H9 (cell line): ENCODE results near the gene EFCAB6. TPM values are rescaled to one million over a fixed set of nuclear protein-coding genes. Genes with fewer than 3 reads are reported as not detected.

Source experiments
- DNase-seq: peaks from one replicate; pipeline ENCODE4 v3.0.0-alpha.2; 2017
- H2AFZ ChIP-seq: one replicate; pipeline ENCODE4 v1.6.1; 2013; ENCODE audit warnings: mild to moderate bottlenecking, low read length, control low read depth, moderate library complexity
- H2AK5ac ChIP-seq: 2 replicates; pipeline ENCODE4 v1.6.1; 2013; ENCODE audit warnings: low read length, control low read depth, mixed read lengths; ENCODE audit not compliant: insufficient read length
- H2BK120ac ChIP-seq: one replicate; pipeline ENCODE4 v1.6.1; 2013; ENCODE audit warnings: low read depth, mild to moderate bottlenecking, low read length, control low read depth, inconsistent platforms; ENCODE audit not compliant: poor library complexity, severe bottlenecking
- H2BK12ac ChIP-seq: 2 replicates; pipeline ENCODE4 v1.6.1; 2013; ENCODE audit warnings: low read length, control low read depth, mixed read lengths, low read depth; ENCODE audit not compliant: insufficient read length
- H2BK15ac ChIP-seq: 2 replicates; pipeline ENCODE4 v1.6.1; 2013; ENCODE audit warnings: low read depth, low read length, control low read depth
- H2BK20ac ChIP-seq: one replicate; pipeline ENCODE4 v1.6.1; 2013; ENCODE audit warnings: low read depth, mild to moderate bottlenecking, low read length, control low read depth, inconsistent platforms; ENCODE audit not compliant: poor library complexity, severe bottlenecking
- H2BK5ac ChIP-seq: 2 replicates; pipeline ENCODE4 v1.6.1; 2013; ENCODE audit warnings: low read length, control low read depth, mixed read lengths; ENCODE audit not compliant: insufficient read length
- H3K14ac ChIP-seq: 2 replicates; pipeline ENCODE4 v1.6.1; 2013; ENCODE audit warnings: low read length, control low read depth; ENCODE audit not compliant: insufficient read depth
- H3K18ac ChIP-seq: 2 replicates; pipeline ENCODE4 v1.6.1; 2013; ENCODE audit warnings: low read depth, mild to moderate bottlenecking, mixed read lengths, low read length, control low read depth; ENCODE audit not compliant: insufficient read length
- H3K23ac ChIP-seq: 2 replicates; pipeline ENCODE4 v1.6.1; 2013; ENCODE audit warnings: low read length, control low read depth, mixed read lengths, low read depth; ENCODE audit not compliant: insufficient read length
- H3K23me2 ChIP-seq: 2 replicates; pipeline ENCODE4 v1.6.1; 2013; ENCODE audit warnings: low read depth, mild to moderate bottlenecking, mixed read lengths, low read length, control low read depth; ENCODE audit not compliant: insufficient read length, poor library complexity, severe bottlenecking
- H3K27ac ChIP-seq: 2 replicates; pipeline ENCODE4 v1.5.1; 2013; ENCODE audit warnings: low read length, control low read depth, mixed read lengths, low read depth; ENCODE audit not compliant: insufficient read length
- H3K27me3 ChIP-seq: 2 replicates; pipeline ENCODE4 v1.6.1; 2013; ENCODE audit warnings: low read length, control low read depth, inconsistent platforms; ENCODE audit not compliant: insufficient read depth
- H3K4ac ChIP-seq: 2 replicates; pipeline ENCODE4 v1.6.1; 2013; ENCODE audit warnings: low read depth, mild to moderate bottlenecking, control low read depth, inconsistent platforms, low read length, moderate library complexity
- H3K4me1 ChIP-seq: 2 replicates; pipeline ENCODE4 v1.6.1; 2013; ENCODE audit warnings: low read length, control low read depth, inconsistent platforms; ENCODE audit not compliant: insufficient read depth
- H3K4me2 ChIP-seq: 2 replicates; pipeline ENCODE4 v1.6.1; 2013; ENCODE audit warnings: low read length, control low read depth, mixed read lengths; ENCODE audit not compliant: insufficient read length, insufficient read depth
- H3K56ac ChIP-seq: 2 replicates; pipeline ENCODE4 v1.6.1; 2013; ENCODE audit warnings: low read depth, mild to moderate bottlenecking, mixed read lengths, low read length, control low read depth; ENCODE audit not compliant: insufficient read length
- H3K79me1 ChIP-seq: 2 replicates; pipeline ENCODE4 v1.6.1; 2013; ENCODE audit warnings: low read depth, mild to moderate bottlenecking, moderate library complexity, low read length, control low read depth, inconsistent platforms; ENCODE audit not compliant: insufficient read depth, poor library complexity, severe bottlenecking
- H3K79me2 ChIP-seq: 2 replicates; pipeline ENCODE4 v1.6.1; 2013; ENCODE audit warnings: low read length, control low read depth, inconsistent platforms; ENCODE audit not compliant: insufficient read depth
- H3K9ac ChIP-seq: 2 replicates; pipeline ENCODE4 v1.6.1; 2013; ENCODE audit warnings: low read length, control low read depth, mixed read lengths; ENCODE audit not compliant: insufficient read length; ENCODE audit errors: extremely low read depth
- H3K9me3 ChIP-seq: one replicate; pipeline ENCODE4 v1.6.1; 2013; ENCODE audit warnings: low read depth, low read length, inconsistent platforms; ENCODE audit not compliant: control insufficient read depth
- H3T11ph ChIP-seq: one replicate; pipeline ENCODE4 v1.6.1; 2013; ENCODE audit warnings: mild to moderate bottlenecking, low read length, control low read depth, inconsistent platforms
- H4K20me1 ChIP-seq: one replicate; pipeline ENCODE4 v1.6.1; 2013; ENCODE audit not compliant: control insufficient read depth, insufficient read length, insufficient read depth
- H4K5ac ChIP-seq: 2 replicates; pipeline ENCODE4 v1.6.1; 2013; ENCODE audit warnings: low read depth, mild to moderate bottlenecking, mixed read lengths, low read length, control low read depth; ENCODE audit not compliant: insufficient read length
- H4K8ac ChIP-seq: replicated peaks from 2 replicates; pipeline ENCODE4 v1.6.1; 2013; ENCODE audit warnings: low read length, control low read depth, mixed read lengths, low read depth; ENCODE audit not compliant: insufficient read length
- H4K91ac ChIP-seq: 2 replicates; pipeline ENCODE4 v1.6.1; 2013; ENCODE audit warnings: low read depth, mild to moderate bottlenecking, moderate library complexity, mixed read lengths, low read length, control low read depth; ENCODE audit not compliant: insufficient read length
- H3K27ac Mint-ChIP-seq, 3 experiments: 2 replicates in 2 of 3; 3 replicates in 1 of 3; pipeline ENCODE4 v1.8.0; 2020 to 2021; ENCODE audit warnings: mixed read lengths in 3 of 3, mild to moderate bottlenecking in 1 of 3, moderate library complexity in 1 of 3
- H3K27me3 Mint-ChIP-seq: 2 replicates; pipeline ENCODE4 v1.8.0; 2021; ENCODE audit warnings: low read depth, mild to moderate bottlenecking, moderate library complexity, mixed read lengths
- H3K36me3 Mint-ChIP-seq, 3 experiments: 2 replicates in 2 of 3; 3 replicates in 1 of 3; pipeline ENCODE4 v1.8.0; 2020 to 2021; ENCODE audit warnings: low read depth in 3 of 3, mixed read lengths in 3 of 3; ENCODE audit not compliant: insufficient read depth in 1 of 3
- H3K4me1 Mint-ChIP-seq, 2 experiments: 2 replicates each; pipeline ENCODE4 v1.8.0; 2020; ENCODE audit warnings: mixed read lengths in 2 of 2
- H3K4me3 Mint-ChIP-seq, 2 experiments: 2 replicates in 1 of 2; 3 replicates in 1 of 2; pipeline ENCODE4 v1.8.0; 2020 to 2021; ENCODE audit warnings: mild to moderate bottlenecking in 2 of 2, mixed read lengths in 2 of 2, moderate library complexity in 1 of 2
- H3K9me3 Mint-ChIP-seq, 2 experiments: 2 replicates in 1 of 2; 3 replicates in 1 of 2; pipeline ENCODE4 v1.8.0; 2020; ENCODE audit warnings: mild to moderate bottlenecking in 2 of 2, mixed read lengths in 2 of 2, moderate library complexity in 1 of 2
- WGBS: extraction: QIAGEN DNeasy Blood & Tissue Kit; methylation state at CpG from one replicate; pipeline ENCODE4 v1.1.7; 2013; ENCODE audit warnings: missing lambda C conversion rate, low lambda C conversion rate, mixed read lengths; ENCODE audit not compliant: insufficient read length; ENCODE audit errors: extremely low coverage; 5-methylcytosine and 5-hydroxymethylcytosine counted together
- total RNA-seq: library from RNA; stranded (reverse); gene quantifications from 2 replicates; pipeline ENCODE4 v1.2.1, GENCODE V29; 2021
- TF ChIP-seq, protein P1 (sequence below): fragments of 200-600 bp; sonication (generic); conservative IDR thresholded peaks from 3 replicates; pipeline ENCODE4 v1.8.0; 2021; ENCODE audit warnings: antibody characterized with exemption, mild to moderate bottlenecking

EFCAB6 gene
- total RNA-seq, 1 experiment from 2014 or later, result 0.31 TPM

DNA sequence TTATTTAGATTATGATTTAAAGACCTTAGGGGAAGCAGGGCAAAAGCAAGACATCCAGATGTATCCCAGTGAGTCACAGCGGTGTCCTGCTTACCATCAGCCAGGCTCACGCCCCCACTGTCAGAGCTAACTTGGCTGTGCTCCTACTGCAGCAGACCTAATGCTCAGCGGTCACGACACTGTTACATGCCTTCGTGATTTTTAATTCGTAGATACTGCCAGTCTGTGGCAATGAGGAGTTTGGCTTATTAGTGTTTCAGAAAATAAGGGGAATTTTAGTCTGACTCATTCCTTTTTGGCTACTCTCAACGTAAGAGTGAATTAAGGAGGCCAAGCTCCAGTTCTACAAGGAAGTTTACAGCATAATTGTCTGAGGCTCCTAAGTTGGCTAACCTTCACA, 22.7 kb downstream of the EFCAB6 start:
- Histone ChIP-seq H3K27me3 (no peaks in the 10 kb centered on the region), H2BK5ac (no peak overlapping the region), H2BK12ac (no peak overlapping the region), H4K5ac (no peak overlapping the region), H3K9me3 (no peaks in the 10 kb centered on the region), H3K4ac (no peak overlapping the region), H2AK5ac (no peak overlapping the region), H4K91ac (no peak overlapping the region), H3K79me2 (no peaks in the 10 kb centered on the region), H3K56ac (no peak overlapping the region), H3K79me1 (no peaks in the 10 kb centered on the region), H2BK20ac (no peak overlapping the region), H4K8ac (no peak overlapping the region), H3K4me1 (no peaks in the 10 kb centered on the region), H4K20me1 (no peaks in the 10 kb centered on the region), H2BK15ac (no peak overlapping the region), H3K9ac (no peak overlapping the region), H3K27ac (no peak overlapping the region), H3K18ac (no peak overlapping the region), H3T11ph (no peak overlapping the region), H3K23me2 (no peaks in the 10 kb centered on the region), H2AFZ (no peak overlapping the region), H3K14ac (no peak overlapping the region), H3K23ac (no peak overlapping the region), H3K4me2 (no peak overlapping the region), H2BK120ac (no peak overlapping the region)
- no peak for DNase-seq
- no peaks in the 10 kb centered on the region for H3K4me1 Mint-ChIP-seq
- no CpG with 5 or more reads among the region's 7 CpGs for WGBS
- no peaks in the 10 kb centered on the region; a peak in 1 of 5 replicates for H3K9me3 Mint-ChIP-seq
- no peaks in the 10 kb centered on the region for H3K36me3 Mint-ChIP-seq
- H3K27ac Mint-ChIP-seq, result no peak overlapping the region
- TF ChIP-seq, protein P1, sequence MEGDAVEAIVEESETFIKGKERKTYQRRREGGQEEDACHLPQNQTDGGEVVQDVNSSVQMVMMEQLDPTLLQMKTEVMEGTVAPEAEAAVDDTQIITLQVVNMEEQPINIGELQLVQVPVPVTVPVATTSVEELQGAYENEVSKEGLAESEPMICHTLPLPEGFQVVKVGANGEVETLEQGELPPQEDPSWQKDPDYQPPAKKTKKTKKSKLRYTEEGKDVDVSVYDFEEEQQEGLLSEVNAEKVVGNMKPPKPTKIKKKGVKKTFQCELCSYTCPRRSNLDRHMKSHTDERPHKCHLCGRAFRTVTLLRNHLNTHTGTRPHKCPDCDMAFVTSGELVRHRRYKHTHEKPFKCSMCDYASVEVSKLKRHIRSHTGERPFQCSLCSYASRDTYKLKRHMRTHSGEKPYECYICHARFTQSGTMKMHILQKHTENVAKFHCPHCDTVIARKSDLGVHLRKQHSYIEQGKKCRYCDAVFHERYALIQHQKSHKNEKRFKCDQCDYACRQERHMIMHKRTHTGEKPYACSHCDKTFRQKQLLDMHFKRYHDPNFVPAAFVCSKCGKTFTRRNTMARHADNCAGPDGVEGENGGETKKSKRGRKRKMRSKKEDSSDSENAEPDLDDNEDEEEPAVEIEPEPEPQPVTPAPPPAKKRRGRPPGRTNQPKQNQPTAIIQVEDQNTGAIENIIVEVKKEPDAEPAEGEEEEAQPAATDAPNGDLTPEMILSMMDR, result no peak
- H3K27me3 Mint-ChIP-seq, result peaks cover 16% of the 10 kb centered on the region
- H3K4me3 Mint-ChIP-seq, result no peak overlapping the region
